HG02759 (cell line): ENCODE results near the gene KCNQ1.

Source experiments
- ATAC-seq: cut with Tn5 transposase; IDR thresholded peaks from one replicate; pipeline ENCODE4 v1.9.1; 2021; ENCODE audit warnings: mild to moderate bottlenecking, moderate library complexity; ENCODE audit not compliant: unreplicated experiment

KCNQ1 gene

DNA sequence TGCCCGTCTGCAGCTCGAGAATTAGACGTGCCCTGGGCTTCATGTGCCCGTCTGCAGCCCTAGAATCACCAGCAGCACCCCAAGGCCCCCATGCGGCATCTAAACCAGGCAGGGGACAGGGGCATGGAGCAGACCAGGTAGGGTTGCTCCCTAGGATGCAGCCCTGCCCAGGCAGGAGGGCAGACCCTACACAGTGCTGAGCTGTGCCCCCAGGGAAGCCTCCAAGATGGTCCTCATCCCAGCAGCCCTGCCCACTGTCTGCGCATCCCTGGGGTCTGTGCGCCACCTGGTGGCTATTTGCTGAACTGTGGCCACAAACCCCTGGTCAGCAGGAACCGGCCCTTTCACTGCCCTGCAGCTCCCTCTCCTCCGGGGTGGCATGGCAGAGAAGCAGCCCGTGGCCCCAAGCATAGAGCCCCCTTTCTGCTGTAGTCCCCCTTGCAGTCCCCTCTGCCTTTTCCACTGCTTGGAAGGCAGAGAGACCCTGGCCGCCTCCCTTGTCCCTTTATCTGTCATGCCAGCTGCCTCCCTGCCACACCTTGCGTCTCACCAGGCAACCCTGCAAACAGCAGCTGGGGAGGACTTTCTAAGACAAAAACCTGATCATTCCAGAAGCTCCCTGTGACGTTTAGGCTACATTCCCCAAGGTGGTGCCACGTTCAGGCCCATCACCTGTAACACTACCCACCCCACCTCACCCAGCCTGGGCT, 86.6 kb downstream of the KCNQ1 start:
- no peak for ATAC-seq

DNA sequence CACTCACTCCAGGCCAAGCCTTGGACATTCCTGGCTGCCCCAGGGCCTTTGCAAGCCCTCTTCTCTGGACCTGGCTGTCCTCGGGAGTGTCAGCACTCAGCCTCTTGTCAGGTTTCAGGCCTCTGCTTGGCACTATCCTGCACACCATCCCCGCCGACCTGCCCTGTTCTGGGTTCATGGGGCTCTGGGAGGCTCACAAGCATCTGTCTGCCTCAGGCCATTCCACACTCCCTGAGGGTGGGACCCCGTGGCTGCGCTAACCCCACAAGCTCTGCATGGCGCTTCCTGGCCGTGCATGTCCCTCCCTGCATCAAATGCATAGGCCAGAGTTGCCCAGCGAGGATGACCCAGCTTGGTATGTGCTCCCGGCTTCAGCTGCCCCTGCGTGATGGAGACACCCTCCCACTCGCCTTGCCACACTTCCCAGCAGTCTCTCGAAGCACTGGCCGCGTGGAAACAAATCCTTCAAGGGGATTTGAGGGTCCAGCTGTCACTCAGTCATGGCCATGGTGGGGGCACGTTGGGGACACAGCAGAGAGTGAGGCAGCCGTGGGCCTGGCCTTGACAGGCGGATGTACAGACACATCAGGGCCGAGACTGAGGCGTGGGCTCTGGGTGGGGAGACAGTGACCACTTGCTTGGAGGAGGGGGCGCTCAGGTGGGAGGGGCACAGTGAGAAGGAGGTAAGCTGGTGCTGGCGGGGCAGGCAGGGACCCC, 87.3 kb downstream of the KCNQ1 start:
- no peak for ATAC-seq

DNA sequence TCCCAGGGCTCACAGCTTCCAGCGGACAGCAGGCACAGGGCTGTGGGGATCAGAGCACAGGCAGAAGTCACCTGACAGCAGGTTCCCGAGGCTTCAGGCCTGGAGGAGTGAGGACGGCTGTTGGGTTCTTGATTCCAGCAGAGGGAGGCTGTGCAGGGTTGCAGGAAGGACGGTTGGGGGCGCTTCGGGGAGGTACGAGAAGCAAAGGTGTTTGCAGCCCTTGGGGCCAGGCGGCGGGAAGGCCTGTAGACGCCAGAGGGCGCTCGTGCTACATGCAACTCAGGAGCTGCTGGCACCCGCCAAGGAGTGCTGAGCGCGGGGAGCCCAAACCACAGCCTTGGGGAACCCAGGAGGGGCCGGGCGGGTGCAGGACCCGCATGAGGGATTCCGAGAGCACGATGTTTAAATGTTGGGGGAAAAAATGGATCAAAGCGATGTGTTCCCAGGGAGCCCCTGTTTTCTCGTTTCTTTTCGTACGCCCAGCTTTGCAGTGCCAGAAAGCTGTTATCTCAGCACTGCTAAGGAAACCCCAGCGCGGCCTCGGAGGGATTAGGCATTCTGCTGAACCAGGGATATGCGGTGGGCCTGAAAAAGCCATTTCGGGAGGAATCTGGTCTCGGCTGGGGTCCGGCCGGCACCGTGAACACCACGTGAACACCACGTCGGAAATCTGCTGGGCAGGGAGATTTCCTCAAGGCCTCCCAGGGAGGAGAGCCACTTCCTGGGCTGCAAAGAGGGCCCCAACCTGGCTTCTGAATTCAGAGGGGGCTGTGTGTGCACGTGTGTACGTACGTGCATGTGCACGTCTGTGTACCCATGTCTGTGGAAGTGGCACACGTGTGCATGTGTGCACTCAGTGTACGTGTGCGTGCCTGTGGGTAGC, 88.1 kb downstream of the KCNQ1 start:
- peak; percentile 79 for ATAC-seq

DNA sequence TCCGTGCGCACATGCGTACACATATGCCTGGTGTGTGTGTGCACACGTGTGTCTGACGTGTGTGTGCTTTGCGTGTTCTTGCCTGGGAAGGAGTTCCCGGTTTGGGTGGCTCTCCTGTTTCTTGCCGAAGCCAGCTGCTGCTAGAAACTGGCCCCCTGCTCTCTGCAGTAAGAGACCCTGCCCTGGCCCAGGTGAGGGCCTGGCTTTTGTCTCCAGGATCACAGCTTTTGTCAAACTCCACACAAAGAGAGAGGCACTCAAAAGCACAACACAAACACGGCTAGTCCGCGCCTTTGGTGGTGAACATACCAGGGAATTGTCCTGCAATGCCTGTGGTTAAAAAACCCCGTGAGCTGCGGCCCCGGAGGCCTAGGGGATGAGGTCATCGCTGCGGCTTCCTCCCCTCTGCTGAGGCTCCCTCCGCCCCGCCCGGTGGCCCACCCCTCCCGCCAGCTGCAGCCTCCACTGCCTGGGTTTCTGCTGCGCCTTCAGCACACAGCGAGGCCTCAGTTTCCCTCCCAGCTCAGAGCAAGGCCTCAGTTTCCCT, 88.9 kb downstream of the KCNQ1 start:
- ATAC-seq = no peak

DNA sequence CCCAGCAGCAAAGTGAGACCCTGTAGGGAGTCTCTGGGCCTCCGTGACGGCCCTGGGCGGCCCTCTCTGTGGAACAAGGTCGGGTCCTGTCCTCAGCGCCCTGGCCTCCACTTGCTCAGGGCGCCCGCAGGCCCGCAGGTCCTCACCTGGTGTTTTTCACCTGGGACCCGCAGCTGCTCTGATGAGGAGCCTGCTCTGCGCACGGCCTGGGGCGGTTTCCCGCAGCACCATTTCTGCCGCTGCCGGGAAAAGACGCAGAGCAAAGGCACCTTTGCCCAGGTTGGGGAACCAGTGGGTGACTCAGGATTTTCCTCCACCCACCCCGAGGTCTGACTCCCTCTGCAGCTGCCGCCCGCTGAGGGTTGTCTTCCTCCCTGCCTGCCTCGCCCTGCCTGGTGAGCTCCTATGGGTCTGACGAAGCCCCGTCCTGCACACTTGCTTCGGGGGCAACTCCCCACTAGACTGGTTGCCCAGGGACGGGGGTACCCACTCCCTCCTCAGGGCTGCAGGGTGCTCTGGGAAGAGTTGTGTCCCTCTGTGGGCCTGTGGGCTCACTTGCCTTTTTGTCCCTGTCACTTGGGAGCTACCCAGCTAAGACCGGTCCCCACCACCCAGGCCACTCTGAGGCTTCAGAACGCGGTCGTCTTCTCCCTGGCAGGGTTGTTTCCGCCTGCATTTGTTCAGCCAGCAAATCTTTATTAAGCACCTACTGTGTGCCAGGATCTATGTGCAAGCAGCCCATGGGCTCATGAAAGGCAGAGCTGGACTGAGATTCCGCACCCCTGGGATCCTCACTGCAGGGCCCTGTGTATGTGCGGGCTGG, 89.5 kb downstream of the KCNQ1 start:
- ATAC-seq = no peak

DNA sequence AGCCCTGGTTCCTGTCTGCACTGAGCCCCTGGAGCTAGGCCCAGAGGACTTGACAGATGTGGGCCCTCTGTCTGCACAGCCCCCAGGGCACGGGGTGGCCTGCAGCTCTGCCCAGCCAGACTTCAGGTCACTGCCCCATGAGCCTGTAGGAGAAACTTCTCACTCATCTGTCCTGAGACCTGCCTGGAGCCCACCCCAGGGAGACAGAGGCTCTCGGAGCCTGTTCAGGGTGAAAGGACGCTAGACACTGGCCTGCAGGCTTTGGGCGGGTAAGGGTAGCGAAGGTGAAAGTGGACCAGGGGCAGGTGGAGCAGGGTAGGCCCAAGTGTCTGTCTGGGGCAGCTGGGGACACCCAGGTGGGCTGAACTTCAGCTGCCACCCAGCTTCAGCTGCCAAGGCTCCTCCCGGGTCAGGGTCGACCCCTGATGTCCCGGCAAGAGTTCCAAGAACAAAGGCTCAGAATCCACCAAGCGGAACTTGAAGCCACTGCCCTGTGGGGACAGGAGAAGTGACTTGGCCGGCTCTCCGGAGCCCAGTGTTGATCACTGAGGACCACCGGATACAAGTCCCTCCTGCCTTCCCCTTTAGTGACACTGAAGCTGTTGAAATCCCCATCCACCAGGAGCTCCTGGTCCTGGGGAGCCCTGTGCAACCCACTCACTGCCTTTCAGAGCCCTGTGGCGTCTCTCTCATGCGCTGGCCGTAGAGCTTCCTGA, 90.3 kb downstream of the KCNQ1 start:
- ATAC-seq = no peak

DNA sequence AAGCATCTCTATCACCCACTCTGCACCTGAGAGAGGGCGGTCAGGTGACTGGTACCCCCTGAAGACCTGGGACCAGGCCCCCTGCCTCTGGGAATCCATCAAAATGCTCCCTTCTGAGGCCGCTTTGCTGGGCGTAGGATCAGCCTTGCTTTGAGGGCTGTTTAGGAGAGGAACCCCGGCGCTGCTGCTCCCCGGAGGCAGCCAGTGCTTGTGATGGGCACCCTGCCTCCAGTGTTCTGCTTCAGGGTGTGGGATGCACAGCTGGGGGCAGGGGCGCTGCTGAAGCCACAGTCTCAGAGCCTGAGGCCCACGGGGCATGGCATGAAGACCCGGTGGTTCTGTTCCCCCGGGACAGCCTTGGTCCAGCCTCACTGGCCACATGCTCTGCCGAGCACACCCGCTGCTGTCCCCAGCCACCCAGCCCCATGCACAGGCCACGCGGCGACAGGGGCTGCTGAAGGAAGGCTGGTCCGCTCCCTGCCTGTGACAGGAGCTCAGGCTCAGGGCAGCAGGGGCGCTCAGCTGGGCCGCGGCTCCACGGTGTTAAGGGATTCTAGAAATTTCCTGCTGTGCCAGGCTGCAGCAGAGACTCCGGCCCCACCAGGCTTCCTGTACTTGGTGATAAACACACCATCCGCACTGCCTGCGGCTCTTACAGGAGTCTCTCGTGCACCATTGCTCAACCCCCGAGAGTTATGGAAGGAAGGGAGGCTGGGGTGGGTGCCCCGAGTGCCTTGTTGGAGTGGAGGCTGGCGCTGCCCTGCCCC, 91.0 kb downstream of the KCNQ1 start:
- ATAC-seq = no peak

DNA sequence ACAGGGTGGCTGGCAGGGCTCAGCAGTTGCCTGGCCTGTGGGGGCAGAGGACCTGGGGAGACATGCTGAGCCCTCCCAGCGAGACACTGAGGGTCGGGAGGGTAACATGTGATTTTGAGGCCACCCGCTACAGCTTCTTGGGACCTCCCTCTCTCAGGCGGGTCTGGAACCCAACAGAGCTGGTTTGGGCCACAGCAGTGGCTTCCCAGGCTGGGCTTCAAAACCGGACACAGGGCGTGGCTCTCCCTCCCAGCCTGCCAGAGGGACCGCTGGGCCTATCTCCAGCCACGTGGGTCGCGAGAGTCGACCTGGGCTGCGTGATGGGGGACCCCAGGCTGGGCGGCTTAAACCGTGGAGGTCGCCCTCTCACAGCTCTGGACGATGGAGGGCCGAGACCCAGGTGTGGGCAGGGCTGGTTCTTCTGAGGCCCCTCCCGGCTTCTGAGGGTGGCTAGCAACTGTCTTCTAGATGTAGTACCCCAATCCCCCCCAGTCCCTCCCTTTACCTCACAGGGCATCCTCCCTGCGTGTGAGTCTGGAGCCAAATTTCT, 91.7 kb downstream of the KCNQ1 start:
- ATAC-seq = no peak

DNA sequence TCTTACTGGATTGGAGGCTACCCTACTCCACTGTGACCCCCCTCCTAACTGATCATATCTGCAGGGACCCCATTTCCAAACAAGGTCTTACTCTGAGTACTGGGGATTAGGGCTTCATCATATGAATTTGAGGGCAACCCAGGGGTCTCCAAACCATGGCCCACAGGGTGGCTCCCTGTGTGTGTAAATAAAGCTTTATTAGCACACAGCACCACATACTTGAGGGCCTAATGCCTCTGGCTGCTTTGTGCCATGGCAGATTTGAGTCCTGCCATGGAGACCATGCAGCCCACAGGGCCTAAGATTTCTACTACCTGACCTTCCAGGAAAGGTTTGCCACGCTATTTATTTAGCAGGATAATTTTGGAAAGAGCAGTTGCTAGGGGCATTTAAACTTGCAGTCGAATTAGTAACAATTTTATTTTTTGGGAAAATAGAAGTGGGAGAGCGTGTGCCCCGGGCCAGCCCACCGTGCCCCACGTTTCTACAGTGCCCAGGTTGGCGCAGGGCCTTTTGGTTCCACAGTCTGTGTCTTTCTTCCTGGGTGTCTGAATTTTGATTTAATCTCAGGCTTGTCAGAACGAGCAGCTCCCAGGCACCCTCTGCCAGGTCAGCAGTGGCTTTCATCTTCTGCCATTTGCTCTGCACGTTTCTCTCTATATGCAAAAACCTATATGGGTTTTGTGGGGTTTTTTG, 92.3 kb downstream of the KCNQ1 start:
- ATAC-seq = no peak

DNA sequence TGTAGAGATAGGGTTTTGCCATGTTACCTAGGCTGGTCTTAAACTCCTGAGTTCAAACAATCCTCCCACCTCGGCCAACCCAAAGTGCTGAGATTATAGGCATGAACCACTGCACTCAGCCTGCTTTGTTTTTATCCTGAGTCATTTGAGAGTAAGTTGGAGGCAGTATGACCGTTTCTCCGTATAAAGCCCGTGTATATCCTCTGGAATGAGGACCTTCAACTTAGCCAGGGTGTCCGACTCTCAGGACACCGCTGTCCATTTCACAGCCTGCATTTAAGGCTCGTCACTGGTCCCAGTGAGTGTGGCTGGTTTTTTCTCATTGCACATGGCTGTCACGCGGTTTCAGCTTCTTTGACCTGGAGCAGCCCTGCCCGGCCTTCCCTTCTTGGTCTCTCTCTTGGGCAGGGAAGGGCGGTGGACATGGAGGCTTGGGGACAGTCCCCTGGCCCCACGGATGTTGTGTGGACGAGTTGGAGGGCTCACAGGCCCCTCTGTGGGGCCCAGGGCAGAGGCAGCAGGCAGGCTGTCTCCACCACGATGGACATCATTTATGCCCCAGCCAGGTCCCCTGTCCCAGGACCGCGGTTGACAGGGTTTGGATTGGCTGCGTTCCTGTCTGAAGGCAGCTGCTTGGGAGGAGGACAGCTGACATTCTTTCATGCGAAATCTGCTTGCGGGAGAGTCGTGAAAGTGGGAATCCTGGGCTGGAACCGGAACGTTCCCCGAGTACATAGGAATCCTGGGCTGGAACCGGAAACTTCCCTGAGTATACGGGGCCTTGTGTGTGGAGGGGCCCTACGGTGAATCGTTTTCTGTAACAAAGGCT, 93.3 kb downstream of the KCNQ1 start:
- no peak for ATAC-seq

DNA sequence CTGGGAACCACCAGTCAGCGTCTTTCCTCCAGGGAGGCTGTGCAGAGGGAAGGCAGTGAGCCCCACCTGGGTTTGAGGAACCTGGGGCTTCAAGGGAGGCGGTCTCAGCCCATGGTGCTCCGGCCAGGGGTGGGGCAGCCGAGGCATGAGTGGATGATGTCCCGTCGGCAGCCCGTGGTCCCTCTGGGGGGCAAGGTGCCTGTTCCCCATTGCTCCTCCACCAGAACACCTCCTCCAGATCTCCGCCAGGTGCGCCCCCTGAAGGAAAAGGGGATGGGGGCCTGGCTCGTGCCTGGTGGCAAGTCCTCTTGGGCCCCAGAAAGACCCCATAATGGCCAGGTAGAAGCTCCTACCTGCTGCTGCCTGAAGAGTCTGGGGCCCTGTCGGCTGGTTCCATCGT, 94.1 kb downstream of the KCNQ1 start:
- no peak for ATAC-seq

DNA sequence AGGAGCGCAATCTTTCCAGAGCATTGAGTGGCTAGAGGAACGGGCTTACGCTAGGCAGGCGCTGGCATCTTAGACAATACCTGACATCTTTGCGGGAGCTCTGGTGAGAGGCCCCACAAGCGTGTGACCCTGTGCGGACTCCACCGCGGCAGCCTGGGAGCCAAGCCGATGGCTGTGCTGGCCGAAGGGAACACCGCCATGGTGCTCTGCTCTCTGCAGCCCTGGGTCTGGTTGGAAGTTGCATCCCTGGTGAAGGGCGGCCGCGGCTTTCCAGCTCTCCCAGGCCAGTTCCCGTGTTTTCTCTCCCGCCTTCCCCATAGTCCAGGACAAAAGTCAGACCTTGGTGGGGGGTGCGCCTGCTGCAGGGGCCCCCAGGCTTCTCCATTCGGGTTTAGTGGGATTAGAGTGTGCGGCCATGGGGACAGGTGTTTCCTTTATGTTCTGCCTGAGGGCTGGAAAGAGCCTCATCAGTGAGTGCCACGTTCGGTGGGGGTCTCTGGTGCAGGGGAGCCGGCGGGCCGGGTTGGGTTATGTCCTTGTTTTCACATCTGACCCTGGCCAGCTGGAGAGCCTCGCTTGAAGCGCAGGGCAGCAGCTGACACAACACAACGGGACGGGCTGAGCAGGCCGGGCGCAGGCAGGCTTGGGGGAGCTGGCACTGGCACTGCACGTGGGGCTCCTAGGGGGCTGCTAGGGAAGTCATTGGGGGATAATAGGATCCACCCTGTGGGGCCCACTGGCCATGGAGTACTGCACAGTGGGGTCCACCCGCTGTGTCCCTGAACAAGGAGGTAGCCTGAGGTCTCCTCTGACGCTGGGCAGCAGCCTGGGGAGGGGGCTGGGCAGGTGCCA, 94.8 kb downstream of the KCNQ1 start:
- no peak for ATAC-seq

DNA sequence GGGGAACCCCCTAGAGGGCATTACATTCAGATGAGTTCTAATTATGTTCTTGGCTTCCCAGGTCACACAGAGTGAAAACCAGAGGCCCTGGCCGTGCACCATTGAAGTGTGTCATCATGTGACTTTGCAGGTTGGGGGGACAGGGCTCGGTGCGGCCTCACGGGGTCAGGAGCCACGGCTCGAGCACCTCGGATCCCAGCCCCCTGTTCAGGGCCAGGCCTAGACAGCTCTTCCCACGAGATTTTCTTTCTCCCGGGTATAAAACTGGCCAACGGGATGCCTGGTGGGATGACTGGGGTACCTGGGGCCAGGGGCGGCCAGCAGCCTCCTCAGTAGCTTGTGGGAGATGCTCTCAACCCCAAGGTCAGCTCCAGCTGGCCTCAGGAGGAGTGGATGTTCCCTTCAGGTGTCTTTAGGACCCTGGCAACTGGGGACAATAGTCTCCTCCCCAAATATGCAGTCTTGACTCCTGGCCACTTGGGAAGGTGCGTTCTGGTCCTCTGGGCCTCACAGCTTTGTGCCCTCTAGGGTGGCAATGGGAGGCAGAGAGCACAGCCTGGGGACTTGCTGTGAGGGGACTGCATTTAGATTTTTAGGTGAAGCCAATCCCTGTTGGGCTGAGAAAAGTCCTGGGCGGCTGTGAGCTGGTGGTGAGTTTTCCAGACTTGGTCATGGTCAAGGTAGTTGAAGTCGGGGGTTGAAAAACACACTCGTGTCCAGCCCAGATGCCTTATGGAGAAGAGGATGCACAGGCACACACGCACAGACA, 95.6 kb downstream of the KCNQ1 start:
- ATAC-seq = no peak

DNA sequence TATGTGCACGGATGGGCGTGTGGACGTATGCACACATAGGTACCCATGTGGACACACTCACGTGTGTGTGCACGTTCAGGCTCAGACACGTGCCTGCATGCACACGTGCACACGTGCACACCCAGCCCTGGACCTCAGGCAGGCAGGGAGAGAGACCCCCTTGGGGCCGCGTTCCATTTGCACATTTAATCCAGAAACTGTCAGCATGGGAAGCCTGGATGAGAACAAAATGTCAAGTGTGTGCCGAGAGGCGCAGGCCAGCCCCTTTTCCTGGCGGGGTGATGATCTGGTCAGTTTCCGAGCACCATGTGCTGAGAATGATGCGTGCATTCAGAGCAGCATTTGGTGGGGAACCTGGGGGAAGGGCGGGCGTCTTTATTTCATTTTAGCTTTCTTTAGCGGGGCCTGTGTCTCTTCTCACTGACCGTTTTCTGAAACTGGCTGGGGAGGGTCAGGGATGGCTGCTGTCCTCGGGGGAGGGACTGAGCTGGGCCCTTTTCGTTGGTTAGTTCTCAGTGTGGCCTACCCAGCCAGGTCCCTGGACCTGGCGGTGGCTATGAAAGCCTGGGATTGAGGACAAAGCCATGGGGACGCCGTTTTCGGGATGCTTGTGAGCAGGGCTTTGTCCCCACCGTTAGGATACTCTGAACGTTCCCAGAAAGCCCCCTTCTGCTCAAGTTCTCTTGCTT, 96.3 kb downstream of the KCNQ1 start:
- ATAC-seq = no peak

DNA sequence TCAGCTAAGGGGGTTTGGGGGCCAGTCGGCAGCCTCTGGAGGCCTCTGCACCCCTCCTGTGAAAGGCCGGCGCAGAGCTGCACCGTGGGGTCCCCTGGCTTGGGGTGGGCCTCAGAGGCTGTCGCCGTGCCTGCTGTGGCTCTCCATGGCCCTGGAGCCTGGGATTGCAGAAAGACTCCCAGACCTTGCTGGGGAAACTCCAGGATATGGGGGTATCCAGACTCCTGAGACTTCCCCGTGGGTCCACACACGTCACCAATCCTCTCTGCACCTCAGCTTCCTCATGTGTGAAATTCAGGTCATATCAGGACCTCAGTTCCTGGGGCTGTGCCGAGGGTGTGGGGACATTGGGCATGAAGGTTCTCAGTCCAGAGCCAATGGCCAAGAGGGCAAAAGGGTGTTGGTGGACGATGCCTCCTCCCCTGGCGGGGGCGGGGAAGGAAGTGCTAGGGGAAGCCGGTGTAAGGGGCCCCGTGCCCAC, 97.1 kb downstream of the KCNQ1 start:
- no peak for ATAC-seq
